Measurements from ENCODE around the gene ELANE. TPM values are rescaled to one million over a fixed set of nuclear protein-coding genes. Genes with fewer than 3 reads are reported as not detected.

Gene ELANE
- total and polyA plus RNA-seq, 12 donors: 0.48 to 3.4 (median 1.8) TPM; not detected in 6

DNA sequence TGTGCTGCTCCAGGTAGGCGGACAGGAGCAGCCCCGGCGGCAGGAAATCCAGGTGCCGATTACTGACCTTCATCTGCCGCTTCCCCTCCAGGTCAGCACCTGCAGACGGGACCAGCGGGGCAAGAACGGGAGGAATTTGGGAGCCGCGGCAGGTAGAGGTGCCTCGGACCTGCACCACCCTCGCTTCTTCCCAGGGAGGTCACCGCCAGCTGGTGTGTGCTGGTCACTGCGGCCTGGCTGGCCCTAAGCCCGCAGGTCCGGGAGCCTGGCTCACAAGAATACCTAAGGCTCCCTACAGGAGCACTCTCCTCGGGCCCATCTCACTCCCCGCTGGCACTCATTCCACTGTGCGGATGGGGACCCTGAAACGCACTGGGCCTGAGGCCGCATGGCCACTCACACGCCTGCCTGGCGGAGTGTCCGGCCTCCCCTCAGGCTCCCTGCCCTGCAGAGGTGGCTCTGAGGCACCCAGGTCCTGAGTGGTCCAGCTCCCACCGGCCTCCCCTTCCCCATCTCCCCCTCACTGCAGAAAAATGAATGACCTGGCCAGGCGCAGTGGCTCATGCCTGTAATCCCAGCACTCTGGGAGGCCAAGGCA is 45.4 kb downstream of the ELANE start:
- 92 to 94% (median 93%) methylated on average over 12 to 26 of the region's 26 CpGs for WGBS, 4 donors
- Histone ChIP-seq H3K36me3 (replicated peaks in 1 of 2) (peaks cover 0 to 3% of the 10 kb centered on the region in 2 donors), H3K27me3 (no peaks in the 10 kb centered on the region), H3K4me3 (no peak overlapping the region), H3K9me3 (replicated peaks in 1 of 3) (no peaks in the 10 kb centered on the region), H3K4me1 (replicated peaks in 1 of 2) (peaks cover 0 to 7% of the 10 kb centered on the region in 2 donors), H3K27ac (no peak overlapping the region)
- intact Hi-C loops (cut with DNase I): no loop called here
- TF ChIP-seq POLR2A (IDR thresholded peaks at IDR 0.05): no peak
- no peak for DNase-seq

- H3K4me1 ChIP-seq (replicated peaks in 1 of 2): peaks cover 3 to 8% of the 10 kb centered on the region in 2 donors
- intact Hi-C loops (cut with DNase I): no loop called here
- H3K27me3 ChIP-seq: no peaks in the 10 kb centered on the region
- TF ChIP-seq, protein P1, sequence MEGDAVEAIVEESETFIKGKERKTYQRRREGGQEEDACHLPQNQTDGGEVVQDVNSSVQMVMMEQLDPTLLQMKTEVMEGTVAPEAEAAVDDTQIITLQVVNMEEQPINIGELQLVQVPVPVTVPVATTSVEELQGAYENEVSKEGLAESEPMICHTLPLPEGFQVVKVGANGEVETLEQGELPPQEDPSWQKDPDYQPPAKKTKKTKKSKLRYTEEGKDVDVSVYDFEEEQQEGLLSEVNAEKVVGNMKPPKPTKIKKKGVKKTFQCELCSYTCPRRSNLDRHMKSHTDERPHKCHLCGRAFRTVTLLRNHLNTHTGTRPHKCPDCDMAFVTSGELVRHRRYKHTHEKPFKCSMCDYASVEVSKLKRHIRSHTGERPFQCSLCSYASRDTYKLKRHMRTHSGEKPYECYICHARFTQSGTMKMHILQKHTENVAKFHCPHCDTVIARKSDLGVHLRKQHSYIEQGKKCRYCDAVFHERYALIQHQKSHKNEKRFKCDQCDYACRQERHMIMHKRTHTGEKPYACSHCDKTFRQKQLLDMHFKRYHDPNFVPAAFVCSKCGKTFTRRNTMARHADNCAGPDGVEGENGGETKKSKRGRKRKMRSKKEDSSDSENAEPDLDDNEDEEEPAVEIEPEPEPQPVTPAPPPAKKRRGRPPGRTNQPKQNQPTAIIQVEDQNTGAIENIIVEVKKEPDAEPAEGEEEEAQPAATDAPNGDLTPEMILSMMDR (IDR thresholded peaks at IDR 0.05): no peak
- TF ChIP-seq POLR2A (IDR thresholded peaks at IDR 0.05): no peak
- H3K9me3 ChIP-seq (replicated peaks in 1 of 3): no peaks in the 10 kb centered on the region
- 79 to 86% (median 82%) methylated on average over 9 to 20 of the region's 20 CpGs for WGBS, 4 donors
- no peak overlapping the region for H3K27ac ChIP-seq
- H3K36me3 ChIP-seq (replicated peaks in 1 of 2): peaks cover 0 to 3% of the 10 kb centered on the region in 2 donors
- no peak overlapping the region for H3K4me3 ChIP-seq
- DNase-seq: peak in 1 of 7 donors; percentile 78
These were observed 46.6 kb downstream of the ELANE start for GRCh38 chr19:898663-899062.

DNA sequence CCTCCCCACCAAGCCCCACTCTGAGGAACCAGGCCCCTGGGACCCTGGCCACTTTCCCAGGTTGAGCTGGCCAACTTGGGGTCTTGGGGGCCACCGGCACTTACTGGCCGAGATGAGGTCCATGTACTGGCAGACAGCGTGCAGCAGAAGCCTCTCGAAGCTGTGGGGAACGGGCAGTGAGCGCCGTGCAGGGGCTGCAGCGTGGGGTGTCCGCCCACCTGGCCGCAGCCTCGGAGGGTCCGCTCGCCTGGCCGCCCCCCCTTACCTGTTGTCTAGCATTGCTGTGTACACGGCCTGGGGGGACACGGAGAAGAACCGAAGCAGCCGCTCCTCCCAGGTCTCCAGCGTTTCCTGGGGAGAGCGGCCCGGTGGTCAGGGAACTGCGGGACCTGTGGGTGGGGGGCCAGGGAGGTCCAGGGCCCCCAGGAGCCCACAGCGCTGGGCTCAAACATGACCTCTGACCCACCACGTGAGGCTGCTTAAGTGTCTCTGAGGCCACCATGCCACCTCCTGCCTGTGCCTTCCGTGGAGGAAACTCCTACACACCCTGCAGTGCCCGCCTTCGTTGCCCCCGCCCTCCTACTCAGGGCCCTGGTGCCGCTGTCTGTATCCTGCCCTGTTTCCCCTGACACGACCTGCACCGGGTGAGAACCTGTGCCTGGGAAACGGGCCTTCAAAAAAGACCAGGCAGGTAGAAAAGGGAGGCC is 47.4 kb downstream of the ELANE start:
- intact Hi-C loops (cut with DNase I): no loop called here
- H3K27me3 ChIP-seq: no peaks in the 10 kb centered on the region
- H3K27ac ChIP-seq: no peak overlapping the region
- H3K4me3 ChIP-seq: no peak overlapping the region
- 88 to 92% (median 91%) methylated on average over 9 to 32 of the region's 32 CpGs for WGBS, 4 donors
- TF ChIP-seq, protein P1 (IDR thresholded peaks at IDR 0.05): no peak
- TF ChIP-seq POLR2A (IDR thresholded peaks at IDR 0.05): no peak
- no peak for DNase-seq
- peaks cover 0 to 3% of the 10 kb centered on the region in 2 donors for H3K36me3 ChIP-seq (replicated peaks in 1 of 2)
- H3K9me3 ChIP-seq (replicated peaks in 1 of 3): no peaks in the 10 kb centered on the region
- H3K4me1 ChIP-seq (replicated peaks in 1 of 2): peaks cover 3 to 6% of the 10 kb centered on the region in 2 donors

GRCh38 chr19:900043-900301 is 47.9 kb downstream of the ELANE start:
- Histone ChIP-seq H3K4me3 (no peak overlapping the region), H3K27me3 (no peaks in the 10 kb centered on the region), H3K9me3 (replicated peaks in 1 of 3) (no peaks in the 10 kb centered on the region), H3K27ac (no peak overlapping the region), H3K36me3 (replicated peaks in 1 of 2) (peaks cover 0 to 3% of the 10 kb centered on the region in 2 donors), H3K4me1 (replicated peaks in 1 of 2) (peaks cover 3 to 6% of the 10 kb centered on the region in 2 donors)
- no peak for DNase-seq
- TF ChIP-seq, protein P1 (IDR thresholded peaks at IDR 0.05): no peak
- TF ChIP-seq POLR2A (IDR thresholded peaks at IDR 0.05): no peak
- intact Hi-C loops (cut with DNase I): no loop called here
- 62 to 93% (median 91%) methylated on average over 3 to 15 of the region's 15 CpGs for WGBS, 4 donors

Measured in adrenal gland (tissue), 12 donors.